ENCODE results near the gene CASKIN2.

- TF ChIP-seq EZH2 (IDR thresholded peaks at IDR 0.05; ENCODE audit: low read depth) = no peak
- TF ChIP-seq, protein P1, sequence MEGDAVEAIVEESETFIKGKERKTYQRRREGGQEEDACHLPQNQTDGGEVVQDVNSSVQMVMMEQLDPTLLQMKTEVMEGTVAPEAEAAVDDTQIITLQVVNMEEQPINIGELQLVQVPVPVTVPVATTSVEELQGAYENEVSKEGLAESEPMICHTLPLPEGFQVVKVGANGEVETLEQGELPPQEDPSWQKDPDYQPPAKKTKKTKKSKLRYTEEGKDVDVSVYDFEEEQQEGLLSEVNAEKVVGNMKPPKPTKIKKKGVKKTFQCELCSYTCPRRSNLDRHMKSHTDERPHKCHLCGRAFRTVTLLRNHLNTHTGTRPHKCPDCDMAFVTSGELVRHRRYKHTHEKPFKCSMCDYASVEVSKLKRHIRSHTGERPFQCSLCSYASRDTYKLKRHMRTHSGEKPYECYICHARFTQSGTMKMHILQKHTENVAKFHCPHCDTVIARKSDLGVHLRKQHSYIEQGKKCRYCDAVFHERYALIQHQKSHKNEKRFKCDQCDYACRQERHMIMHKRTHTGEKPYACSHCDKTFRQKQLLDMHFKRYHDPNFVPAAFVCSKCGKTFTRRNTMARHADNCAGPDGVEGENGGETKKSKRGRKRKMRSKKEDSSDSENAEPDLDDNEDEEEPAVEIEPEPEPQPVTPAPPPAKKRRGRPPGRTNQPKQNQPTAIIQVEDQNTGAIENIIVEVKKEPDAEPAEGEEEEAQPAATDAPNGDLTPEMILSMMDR (conservative IDR thresholded peaks at IDR 0.05) = no peak
Observed at GRCh38 chr17:75478508-75478907, 36.8 kb downstream of the CASKIN2 start.
